ENCODE results near the gene RETREG1.

RETREG1 gene

DNA sequence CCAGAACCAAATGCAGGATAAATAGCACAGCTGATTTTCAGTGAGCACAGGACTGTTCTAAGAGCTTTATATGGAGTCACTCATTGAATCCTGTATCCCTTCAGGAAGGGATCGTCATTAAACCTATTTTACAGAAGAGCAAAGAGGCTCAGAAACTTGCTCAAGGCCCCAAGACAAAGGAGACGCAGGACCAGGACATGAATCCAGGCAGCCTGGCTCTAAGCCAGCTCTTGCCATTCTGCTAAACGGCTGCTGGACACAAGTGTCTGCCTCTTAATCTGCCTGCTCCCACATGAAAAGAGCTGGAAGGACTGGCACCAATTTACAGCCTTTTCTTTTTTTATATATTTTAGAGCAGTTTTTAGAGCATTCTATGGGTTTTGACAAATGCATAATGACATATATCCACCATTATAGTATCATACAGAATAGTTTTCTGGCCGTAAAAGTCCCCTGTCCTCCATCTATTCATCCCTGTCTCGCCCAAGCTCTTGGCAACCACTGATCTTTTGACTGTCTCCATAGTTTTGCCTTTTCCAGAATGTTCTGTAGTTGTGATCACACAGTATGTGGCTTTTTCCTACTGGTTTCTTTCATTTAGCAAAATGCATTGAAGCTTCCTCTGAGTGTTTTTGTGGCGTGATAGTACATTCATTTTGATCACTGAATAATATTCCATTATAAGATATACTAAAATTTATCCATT, 37.5 kb downstream of the RETREG1 start:
- no peak for DNase-seq

DNA sequence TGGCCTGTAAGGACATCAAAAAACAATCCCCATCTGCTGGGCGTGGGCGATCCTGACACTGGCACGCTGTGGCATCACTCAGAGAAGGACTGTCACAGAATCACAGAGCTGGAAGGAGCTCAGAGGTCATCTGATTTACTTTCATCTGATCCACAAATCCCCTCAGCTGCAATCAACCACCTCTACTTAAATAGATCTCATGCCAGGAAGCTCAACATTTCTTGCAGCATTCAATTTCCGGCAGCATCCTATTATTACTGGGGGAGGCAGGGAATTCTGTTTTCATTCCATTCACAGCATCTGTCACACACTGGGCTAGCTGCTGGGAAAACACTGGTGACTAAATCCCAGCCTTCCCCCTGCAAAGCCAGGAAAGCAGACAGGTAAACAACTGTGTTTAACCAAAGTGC, 38.3 kb downstream of the RETREG1 start:
- DNase-seq: peak; percentile 52

DNA sequence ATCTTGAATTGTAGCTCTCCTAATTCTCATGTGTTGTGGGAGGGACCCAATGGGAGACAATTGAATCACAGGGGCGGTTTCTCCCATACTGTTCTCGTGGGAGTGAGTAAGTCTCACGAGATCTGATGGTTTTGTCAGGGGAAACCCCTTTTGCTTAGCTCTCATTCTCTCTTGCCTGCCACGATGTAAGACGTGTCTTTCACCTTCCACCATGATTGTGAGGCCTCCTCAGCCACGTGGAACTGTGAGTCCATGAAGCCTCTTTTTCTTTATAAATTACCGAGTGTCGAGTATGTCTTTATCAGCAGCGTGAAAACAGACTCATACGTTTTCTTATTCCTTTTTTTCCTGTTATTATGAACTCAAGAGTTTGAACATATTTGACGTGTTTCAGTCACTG, 39.1 kb downstream of the RETREG1 start:
- no peak for DNase-seq

DNA sequence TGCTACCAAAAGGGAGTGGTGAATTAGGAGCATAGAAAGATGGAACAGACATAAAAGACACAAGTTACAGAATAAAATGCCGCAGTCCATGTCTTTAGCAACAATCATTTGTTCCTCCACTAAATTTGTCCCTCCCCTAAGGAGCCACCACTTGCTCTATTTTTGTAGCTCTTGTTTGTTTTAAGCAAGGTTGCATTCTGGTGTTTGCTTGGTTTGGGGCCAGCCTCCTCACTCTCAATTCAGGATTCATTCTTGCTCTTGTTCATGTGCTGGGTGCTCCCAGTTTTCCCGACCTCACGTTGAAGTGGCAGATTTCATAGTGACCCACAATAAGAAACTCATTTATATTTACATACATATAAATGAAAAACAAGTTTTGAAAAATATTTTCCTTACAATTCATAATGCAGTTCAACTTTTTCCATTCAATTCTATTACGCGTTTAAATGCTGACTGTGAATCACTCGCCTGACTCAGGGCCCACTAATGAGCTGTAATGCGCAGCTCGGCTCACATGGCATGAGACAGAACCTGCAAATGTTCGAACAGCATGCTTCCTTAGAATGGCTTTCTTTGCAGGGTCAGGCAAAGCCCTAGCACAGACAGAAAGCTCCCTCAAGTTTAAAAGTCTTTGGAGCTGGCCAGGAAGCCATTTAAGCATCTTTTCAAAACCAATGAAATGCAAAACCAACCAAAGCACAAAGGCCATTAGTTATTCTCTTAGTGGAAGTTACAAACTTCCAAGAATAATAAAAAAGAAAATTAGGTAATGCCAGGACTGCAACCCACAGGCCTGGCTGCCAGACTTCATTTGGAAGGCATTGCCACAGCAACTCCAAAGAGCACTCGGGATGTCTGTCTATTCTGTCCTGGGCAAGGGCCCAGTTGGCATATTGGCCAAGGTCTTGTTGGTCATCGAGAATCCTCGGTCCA, 41.7 kb downstream of the RETREG1 start:
- DNase-seq: no peak

DNA sequence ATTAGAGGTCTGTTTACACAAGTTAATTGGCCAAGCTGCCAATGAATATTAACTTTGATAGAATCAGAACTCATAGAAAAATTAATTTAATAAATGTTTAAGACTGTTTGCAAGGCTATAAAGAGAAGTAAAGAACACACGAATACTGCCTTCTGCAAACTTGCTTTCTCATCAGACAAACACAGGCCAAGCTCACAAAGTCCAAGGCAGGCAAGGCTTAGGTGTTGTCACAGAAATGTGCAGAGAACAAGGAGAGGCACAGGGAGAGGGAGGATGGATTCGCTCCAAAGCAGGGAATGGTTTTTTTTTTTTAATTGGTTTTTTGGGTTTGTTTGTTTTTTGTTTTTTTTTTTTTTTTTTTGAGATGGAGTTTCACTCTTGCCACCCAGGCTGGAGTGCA, 43.4 kb downstream of the RETREG1 start:
- DNase-seq: no peak

DNA sequence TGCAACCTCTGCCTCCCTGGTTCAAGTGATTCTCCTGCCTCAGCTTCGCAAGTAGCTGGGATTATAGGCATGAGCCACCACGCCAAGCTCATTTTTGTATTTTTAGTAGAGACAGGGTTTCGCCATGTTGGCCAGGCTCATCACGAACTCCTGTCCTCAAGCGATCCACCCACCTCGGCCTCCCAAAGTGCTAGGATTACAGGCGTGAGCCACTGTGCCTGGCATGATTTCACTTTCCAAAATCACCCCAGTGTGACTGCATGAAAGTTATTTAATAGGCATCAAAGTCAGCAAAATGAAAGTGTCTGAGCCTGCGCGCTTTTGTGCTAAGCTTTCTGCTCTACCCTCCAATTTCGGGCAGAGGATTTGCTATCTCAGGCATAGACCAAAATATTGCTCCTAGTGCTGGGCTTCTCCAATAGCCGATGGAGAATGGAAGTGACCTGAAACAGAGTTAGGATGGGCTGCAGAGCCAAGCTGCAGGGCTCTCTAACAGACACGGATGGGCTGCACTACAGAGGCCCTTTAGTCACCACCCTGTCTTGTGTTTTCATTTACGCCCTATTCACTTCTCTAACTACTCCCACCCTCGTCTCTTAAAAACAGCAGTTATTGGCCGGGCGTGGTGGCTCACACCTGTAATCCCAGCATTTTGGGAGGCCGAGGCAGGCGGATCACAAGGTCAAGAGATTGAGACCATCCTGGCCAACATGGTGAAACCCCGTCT, 44.3 kb downstream of the RETREG1 start:
- no peak for DNase-seq

DNA sequence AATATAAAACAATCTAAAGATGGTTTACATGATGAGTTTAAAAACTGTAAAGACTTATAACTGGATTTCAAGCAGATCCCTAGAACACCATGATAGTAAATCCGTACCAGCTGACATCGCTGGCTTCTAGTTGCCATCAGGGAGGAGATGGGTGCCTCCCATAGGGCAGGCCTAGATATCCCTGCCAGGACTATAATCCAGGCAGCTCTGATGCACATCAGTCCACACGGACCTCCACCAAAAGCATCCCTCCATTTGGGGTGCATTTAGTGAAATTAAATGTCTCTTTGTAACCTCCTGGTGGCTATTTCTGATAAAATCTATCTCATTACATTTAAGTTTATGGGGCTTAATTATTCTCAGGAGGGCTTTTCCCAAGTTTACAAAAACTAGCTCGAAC, 45.8 kb downstream of the RETREG1 start:
- no peak for DNase-seq

DNA sequence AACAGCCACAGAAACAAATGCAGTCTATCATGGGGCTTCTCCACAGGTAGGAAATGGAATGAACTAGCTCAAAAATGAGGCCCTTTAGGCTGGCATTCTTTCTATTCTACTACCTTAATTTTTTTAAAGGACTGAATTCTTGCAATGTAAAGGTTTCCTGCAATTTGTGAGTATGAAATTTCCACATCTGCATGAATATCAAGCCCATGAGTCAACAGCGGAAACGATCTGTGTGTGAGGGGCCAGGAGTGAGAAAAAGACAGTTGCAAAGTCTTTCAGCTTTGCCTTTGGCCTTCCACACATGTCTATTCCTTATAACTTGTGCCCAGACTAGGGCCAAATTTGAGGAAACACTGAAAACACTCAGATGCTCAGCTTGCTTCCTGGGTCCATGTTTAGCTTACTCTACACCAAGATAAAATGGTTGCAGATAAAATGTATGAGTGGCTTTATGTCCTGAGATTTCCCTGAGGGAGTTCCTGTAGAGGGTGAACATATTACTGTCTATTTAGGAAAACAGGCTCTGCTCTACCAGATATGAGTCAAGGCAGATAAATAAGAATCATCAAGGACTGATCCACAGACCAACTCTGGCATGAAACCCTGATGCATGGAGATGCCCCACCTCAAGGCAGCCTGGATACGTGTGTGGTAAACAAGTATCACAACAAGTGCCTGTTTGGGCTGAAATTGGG, 46.5 kb downstream of the RETREG1 start:
- no peak for DNase-seq

DNA sequence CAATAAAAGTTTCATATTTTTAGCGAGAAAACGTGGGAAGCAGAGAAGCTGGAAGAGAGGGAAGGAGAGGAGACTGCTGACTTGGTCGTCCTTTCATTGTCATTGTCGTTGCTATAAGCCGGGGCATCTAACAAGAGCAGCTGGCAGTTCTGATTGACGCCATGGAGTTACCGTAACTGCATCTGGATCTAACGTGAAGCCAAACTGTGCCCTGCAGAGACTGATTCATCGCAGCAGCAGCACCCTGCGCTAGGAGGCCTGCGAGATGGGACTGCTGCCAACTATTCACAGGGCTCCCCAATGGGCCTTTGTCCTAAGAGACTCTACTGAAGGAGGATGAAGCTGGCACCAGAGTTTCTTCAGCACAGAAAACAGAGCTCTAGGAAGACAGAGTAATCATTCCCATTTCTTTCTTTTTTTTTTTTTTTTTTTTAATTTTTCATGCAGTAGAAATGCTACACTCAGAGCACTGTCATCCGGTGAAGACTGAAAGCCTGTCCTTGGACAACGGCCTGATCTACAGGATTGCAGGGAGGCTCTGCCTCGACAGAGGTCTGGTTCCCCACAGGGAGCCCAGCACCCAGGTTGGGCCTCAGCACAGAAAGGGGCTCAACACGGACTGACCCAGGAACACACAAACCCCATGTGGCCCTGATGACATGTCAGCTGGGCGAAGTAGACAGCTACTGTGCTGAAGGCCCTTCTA, 47.8 kb downstream of the RETREG1 start:
- DNase-seq: no peak

DNA sequence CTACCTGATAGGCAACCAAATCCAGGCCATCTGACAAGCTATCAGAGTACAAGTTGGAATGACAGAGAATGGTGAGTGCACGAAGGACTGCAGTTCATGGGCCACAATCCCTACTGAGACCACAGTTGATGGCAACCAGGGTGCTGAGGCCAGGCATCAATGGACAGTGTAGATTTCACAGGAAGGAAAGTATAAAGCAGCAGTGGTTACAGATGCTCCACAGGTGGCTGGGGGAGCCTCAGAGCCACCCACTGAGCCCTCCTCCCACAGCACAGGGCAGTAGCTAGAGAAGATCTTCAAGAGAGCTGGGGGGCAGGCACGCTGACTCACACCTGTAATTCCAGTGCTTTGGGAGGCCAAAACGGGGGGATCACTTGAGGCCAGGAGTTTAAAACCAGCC, 49.4 kb downstream of the RETREG1 start:
- DNase-seq: no peak

DNA sequence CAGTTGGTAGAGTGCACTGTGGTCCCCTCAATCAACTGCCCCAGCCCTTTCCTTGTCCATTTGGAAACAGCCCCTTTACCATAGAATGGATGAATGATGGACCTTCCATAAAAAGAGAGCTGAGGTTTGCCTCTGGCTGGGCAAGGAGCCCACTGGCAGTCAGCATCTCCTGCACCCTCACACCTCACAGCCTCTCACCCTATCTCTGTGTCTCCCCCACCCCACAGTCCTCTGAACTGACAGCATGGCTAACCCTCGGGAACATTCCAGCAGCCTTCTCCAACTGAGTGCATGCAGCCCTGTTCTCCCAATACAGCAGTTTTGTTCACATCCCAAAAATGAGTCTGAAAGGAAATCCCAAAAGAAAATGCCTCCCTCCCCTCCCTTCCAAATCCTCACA, 51.7 kb downstream of the RETREG1 start:
- DNase-seq: no peak

DNA sequence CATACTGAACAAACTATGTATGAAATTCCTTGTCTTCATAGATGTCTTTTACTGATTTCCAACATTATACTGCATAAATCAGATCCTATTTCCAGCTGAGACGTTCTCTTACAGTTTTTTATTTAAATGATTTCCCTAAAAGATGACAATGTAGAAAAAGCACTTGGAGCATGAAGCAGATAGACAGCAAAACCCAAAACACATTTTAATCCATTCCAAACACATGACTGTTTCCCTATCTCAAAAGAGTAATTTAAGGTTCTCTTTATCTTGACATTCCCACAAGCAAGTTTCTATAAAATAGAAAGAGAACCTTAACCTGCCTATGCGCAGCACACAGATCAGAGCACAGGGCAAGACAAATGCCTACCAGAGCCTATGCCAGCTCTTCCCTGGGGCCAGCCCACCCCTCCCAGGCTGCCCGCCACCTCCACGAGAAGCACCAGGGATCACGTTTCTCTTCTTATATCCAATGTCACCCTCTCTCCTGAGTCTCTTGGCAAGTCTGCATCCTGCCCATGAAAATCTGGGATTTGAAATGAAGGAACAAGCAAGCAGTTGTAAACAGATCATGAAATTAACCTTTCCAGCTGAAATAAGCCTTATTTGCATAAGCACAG, 52.4 kb downstream of the RETREG1 start:
- DNase-seq: no peak

DNA sequence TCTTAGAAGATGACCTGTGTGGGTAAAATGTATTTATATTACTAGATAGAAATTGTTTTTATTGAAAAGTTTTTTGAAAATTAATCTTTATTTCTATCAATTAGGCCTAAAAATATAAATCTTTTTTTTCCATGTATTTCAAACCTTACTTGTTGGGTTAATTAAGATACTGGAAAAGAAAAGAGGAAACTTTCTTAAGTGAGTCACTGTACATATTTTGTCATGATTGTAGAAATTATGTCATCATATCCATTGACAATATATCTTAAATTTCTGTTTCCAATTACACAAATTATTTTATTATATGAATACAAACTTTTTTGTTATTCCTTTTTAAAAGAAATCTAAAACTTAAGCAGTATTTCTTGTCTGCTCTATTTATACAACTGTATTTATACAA, 53.1 kb downstream of the RETREG1 start:
- DNase-seq: no peak

DNA sequence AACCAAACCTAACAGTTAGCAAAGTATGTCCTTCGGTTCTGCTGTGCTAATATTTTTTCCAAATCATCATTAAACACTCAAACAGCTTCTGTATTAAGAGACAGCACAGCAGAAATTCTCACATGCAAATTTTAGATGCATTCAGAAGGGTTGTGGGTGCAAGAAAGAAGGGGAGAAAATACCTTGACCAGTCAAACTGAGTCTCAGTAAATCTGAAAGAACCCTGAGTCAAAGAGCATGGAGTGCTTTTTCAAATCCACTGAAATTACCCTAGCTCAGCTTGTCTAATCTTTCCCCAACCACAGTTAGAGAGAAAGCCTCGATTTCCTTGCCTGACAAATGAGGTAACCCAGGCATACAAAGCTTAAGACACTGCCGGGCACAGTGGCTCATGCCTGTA, 55.1 kb downstream of the RETREG1 start:
- no peak for DNase-seq

DNA sequence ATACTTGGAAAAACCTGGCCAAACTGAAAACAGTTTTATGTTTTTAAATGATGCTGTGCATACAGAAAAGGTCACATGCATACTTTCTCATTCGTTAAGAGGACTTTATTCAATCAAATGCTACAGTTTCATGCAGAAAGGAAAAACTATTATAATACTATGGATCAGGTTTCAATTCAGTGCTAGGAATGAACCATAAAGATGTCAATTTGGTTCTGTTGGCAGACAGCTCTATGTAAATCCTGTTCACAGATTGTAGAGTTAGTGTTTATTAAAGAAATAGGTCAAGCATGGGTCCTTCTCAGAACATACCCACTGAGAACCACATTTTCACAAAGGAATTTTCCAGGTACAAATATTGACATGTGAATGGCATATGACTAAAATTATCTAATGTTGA, 57.1 kb downstream of the RETREG1 start:
- no peak for DNase-seq

DNA sequence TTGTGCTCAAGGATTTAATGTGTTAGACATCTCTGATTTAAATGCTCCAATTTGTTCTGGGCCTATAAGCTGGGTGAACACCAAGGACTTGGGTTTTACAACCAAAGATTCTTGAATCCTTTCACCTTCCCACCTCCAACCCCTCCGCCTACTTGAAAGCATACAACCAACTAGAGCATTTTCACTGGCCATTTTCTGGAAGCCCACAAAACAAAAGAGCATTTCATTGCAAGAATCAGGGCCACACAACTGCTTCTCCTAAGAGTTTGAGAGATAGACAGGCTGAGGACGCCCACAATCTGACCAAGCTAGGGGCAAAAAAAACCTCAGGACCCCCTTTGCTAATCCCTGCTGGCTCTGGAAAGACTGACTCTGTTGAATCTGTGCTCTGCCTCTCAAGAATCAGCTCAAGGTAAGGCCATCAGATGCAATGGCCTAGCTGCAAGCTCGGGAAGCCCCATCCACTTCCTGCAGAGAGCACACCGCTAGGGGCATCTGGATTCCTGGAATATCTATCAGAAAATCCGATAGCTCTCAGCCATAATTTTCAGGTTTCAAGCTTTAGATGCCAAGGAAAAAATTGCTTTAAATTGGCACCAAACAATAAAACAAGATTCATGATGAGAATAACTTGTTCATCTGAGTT, 57.7 kb downstream of the RETREG1 start:
- no peak for DNase-seq

DNA sequence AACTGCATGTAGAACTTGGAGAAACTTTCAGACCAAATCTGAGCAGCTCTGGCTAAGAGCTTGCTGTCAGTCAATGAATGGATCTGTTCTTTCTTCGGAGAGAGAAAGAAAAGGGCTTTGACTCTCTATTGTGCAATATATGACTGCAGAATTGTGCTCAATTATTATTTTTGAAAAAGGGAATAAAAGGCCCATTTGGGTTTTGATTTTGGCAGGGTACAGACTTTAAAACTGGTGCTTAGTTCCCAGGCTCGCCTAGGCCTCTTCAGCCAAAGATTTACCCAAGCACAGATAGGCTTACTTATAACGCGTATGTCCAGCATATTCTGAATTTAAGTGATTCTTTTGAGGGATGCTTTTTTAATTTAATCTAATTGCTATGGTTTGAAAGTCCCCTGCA, 59.3 kb downstream of the RETREG1 start:
- DNase-seq: no peak

DNA sequence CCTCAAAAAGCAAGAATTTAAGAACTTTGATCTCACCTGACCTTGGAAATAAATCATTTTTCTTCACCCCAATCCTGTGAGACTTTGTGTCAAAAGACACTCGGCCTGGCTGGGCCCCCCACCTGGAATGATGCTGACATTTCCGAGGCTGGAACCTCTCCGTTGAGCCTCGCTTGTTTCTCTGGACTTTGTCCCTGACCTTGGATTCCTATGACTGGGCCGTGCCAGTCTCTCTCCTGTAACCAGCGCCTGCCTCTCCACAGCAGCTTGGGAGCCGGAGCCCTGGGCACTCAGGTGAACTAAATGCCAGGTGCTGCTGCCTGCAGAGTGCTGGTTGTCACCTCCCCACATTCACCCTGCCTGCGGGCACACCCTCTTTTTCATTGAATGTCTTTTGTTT, 62.7 kb downstream of the RETREG1 start:
- no peak for DNase-seq

DNA sequence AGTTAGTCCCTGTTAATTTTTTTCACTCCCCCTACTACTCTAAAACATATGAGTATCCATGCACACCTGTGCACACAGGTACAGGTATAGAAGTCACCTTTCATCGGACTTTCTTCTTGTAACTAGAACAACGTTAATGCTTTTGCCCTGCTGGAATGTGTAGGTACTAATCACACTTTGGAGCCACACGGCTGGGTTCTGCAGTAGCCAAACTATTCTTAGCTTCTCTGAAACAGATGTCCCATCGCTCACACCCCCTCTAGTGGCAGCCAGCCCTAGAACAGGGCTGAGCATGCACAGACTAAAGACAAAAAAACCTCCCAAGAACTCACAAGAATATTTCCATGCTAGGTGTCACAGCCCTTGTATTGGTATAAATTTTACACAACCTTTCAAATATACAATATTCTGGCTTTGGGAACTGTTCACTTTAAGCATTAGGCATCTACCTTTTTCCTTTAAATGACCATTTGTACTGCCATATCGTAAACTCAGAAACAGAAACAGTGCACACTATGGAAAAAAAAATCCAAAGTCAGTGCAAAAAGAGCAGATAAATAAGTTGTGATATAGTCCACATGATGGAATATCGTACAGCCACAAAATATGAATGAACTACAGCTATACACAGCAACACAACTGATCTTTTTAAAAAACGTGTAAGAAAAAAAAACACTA, 64.0 kb downstream of the RETREG1 start:
- DNase-seq: no peak

DNA sequence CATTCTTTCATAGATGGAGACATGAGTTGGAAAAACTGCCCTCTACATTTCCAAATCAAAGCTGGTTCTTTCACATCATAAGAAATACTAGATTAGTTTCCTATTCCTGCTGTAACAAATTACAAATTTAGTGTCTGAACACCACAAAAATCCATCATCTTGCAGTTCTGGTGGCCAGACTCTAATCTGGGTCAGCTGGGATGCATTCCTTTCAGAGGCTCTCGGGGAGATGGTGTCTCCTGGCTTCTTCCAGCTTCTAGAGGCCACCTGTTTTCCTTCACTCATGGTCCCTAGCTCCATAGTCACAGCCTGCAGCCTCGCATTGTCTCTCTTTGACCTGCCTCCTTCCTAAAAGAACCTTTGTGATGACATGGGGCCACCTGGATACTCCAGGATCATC, 65.2 kb downstream of the RETREG1 start:
- no peak for DNase-seq

Measured in NCI-H1417 treated with DMSO at 0.1 percent for 48 hours (cell line).